ENCODE results near the gene ASTL.

ASTL gene

GRCh38 chr2:96112501-96113366 is 25.6 kb downstream of the ASTL start:
- no peak for DNase-seq (ENCODE audit: low read depth)

GRCh38 chr2:96111823-96112500 is 26.3 kb downstream of the ASTL start:
- DNase-seq (ENCODE audit: low read depth): no peak

GRCh38 chr2:96111257-96111640 is 27.1 kb downstream of the ASTL start:
- DNase-seq (ENCODE audit: low read depth): no peak

- no peak for DNase-seq (ENCODE audit: low read depth)
Measured at GRCh38 chr2:96110621-96111256, 27.6 kb downstream of the ASTL start.

- DNase-seq (ENCODE audit: low read depth): no peak
Measured at GRCh38 chr2:96109931-96110511, 28.3 kb downstream of the ASTL start.

GRCh38 chr2:96109361-96109680 is 29.0 kb downstream of the ASTL start:
- no peak for DNase-seq (ENCODE audit: low read depth)

- no peak for DNase-seq (ENCODE audit: low read depth)
Measured at GRCh38 chr2:96108541-96109360, 29.6 kb downstream of the ASTL start.

GRCh38 chr2:96108151-96108540 is 30.2 kb downstream of the ASTL start:
- DNase-seq (ENCODE audit: low read depth): no peak

GRCh38 chr2:96107708-96108065 is 30.6 kb downstream of the ASTL start:
- DNase-seq (ENCODE audit: low read depth): no peak

GRCh38 chr2:96106991-96107707 is 31.2 kb downstream of the ASTL start:
- DNase-seq (ENCODE audit: low read depth): no peak

GRCh38 chr2:96105994-96106715 is 32.1 kb downstream of the ASTL start:
- DNase-seq (ENCODE audit: low read depth): no peak

- DNase-seq (ENCODE audit: low read depth): no peak
Measured at GRCh38 chr2:96105152-96105915, 33.0 kb downstream of the ASTL start.

GRCh38 chr2:96104487-96104861 is 33.8 kb downstream of the ASTL start:
- DNase-seq (ENCODE audit: low read depth): no peak

GRCh38 chr2:96103761-96104486 is 34.4 kb downstream of the ASTL start:
- DNase-seq (ENCODE audit: low read depth): no peak

- DNase-seq (ENCODE audit: low read depth): no peak
Measured at GRCh38 chr2:96103187-96103601, 35.1 kb downstream of the ASTL start.

- DNase-seq (ENCODE audit: low read depth): no peak
Measured at GRCh38 chr2:96102596-96103186, 35.6 kb downstream of the ASTL start.

- DNase-seq (ENCODE audit: low read depth): no peak
Measured at GRCh38 chr2:96100893-96101304, 37.4 kb downstream of the ASTL start.

GRCh38 chr2:96099861-96100798 is 38.2 kb downstream of the ASTL start:
- no peak for DNase-seq (ENCODE audit: low read depth)

All from stimulated activated CD4-positive, alpha-beta T cell treated with anti-CD3 and anti-CD28 coated beads, Interleukin-2, amount 100 ng/mL, for 4 hours (primary cell).